GM12892 (cell line): Measurements from ENCODE around the gene ST8SIA1.

ENCODE experiments used
- POLR2A ChIP-seq: IDR thresholded peaks from 2 replicates; pipeline ENCODE4 v1.6.1; 2011; ENCODE audit warnings: low read depth, low read length, control low read depth
- POLR2AphosphoS5 ChIP-seq: IDR thresholded peaks from 2 replicates; pipeline ENCODE4 v1.6.1; 2011; ENCODE audit warnings: low read depth, low read length, control low read depth
- TAF1 ChIP-seq: IDR thresholded peaks from 2 replicates; pipeline ENCODE4 v1.6.1; 2011; ENCODE audit warnings: low read depth, mild to moderate bottlenecking, control low read depth, low read length, borderline replicate concordance

DNA sequence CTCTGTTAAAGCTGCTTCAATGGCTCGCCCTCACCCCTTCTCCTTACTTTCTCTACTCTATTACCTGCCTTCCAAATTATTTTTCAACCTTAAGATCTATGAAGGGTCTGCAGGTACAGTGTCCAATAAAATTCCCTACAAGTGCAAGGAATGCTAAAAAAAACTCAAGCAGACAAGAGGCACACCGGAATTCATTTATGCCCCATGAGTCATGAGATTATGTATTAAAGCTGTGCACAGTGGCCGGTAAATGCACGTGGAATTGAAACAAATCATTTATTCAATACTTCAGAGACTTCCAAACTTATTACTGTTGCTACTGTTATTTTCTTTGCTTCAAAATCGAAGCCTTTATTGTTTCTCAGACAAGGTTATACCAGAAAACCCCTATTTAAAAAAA lies 68.4 kb downstream of the ST8SIA1 start:
- TF ChIP-seq POLR2A (no peak), POLR2AphosphoS5 (no peak), TAF1 (no peak)
